Pancreas (tissue), 10 donors: ENCODE results near the gene VWA5B2. TPM values are rescaled to one million over a fixed set of nuclear protein-coding genes. Genes with fewer than 3 reads are reported as not detected.

ENCODE experiments used
- ATAC-seq, 4 donors: fragments of 200-7000 bp; cut with Tn5 transposase; one replicate each; pipeline versions ENCODE4 v1.8.0 to v1.9.1; 2020; ENCODE audit warnings: mild to moderate bottlenecking in 4 of 4, moderate library complexity in 4 of 4
- DNase-seq, 6 donors: peaks; one replicate each; pipeline ENCODE4 v3.0.0-alpha.2; 2020
- FAIRE-seq: peaks from 2 replicates; lab custom pipeline; 2012; peaks lifted over from hg19 to GRCh38; lab: Jason Lieb, UNC
- H3K27ac ChIP-seq, 4 donors: fragments of 200-600 bp; sonication (generic); 1 replicate in 3 of 4; 2 replicates in 1 of 4; pipeline versions ENCODE4 v1.5.0 to v1.8.0; 2020
- H3K27me3 ChIP-seq, 4 donors: fragments of 200-600 bp; one replicate each; pipeline ENCODE4 v1.8.0; 2021
- H3K36me3 ChIP-seq, 3 donors: fragments of 200-600 bp; sonication (generic) in 1 of 3; one replicate each; pipeline versions ENCODE4 v1.5.0 to v1.8.0; 2020 to 2021
- H3K4me1 ChIP-seq, 3 donors: fragments of 200-600 bp; one replicate each; pipeline ENCODE4 v1.8.0; 2021
- H3K4me3 ChIP-seq, 4 donors: fragments of 200-600 bp; sonication (generic) in 2 of 4; one replicate each; pipeline versions ENCODE4 v1.5.0 to v1.8.0; 2020 to 2021
- H3K9me3 ChIP-seq, 4 donors: fragments of 200-600 bp; one replicate each; pipeline ENCODE4 v1.8.0; 2021
- WGBS, 2 donors: extraction: QIAGEN DNeasy Blood & Tissue Kit; methylation state at CpG; one replicate each; pipeline ENCODE4 v1.1.7; 2013; 5-methylcytosine and 5-hydroxymethylcytosine counted together
- intact Hi-C, 3 donors: fragments of 100-400 bp; cut with DNase I; formaldehyde crosslinking; loops; one replicate each; pipeline versions ENCODE4 v1.11.1 to v1.14.2; 2022
- polyA plus RNA-seq, 2 donors: library from polyadenylated mRNA; stranded (reverse); fragments of 200-250 nt; gene quantifications; one replicate each; pipeline ENCODE4 v1.2.3, GENCODE V29; 2013
- total RNA-seq, 6 donors: library from RNA; stranded (reverse); fragmentation: NEBNext Ultra II Directional in 4 of 6; extraction: Animal tissue kit (Norgen Biotek cat#: 25700) in 4 of 6; gene quantifications; one replicate each; pipeline versions ENCODE4 v1.2.1 to v1.2.4, GENCODE V29; 2021 to 2023
- TF ChIP-seq, protein P1 (sequence below), 4 donors: fragments of 200-600 bp; sonication (generic) in 3 of 4; IDR thresholded peaks; one replicate each; pipeline versions ENCODE4 v1.5.0 to v1.8.0; 2021; ENCODE audit warnings: antibody characterized with exemption in 4 of 4
- donor health status: healthy with polysubstance abuse.
- donor health status: DM: no; HTN: no; CAD: no; lungs with moderate emphysema.
- donor health status: DM: no; HTN: no; CAD: no.
- donor health status: control.
- donor health status: control.
- donor health status: Bipolar disorder and iron deficiency.
- donor health status: DM: yes; HTN: yes; CAD: no.
- donor health status: DM: no; HTN: no; CAD: no.
- donor health status: DM: no; HTN: no; CAD: no.
- donor health status: DM: yes; HTN: yes; CAD: no.

Gene VWA5B2
- total and polyA plus RNA-seq, 8 donors: 1.2 to 105 (median 6.6) TPM

- H3K27me3 ChIP-seq: no peaks in the 10 kb centered on the region
- H3K36me3 ChIP-seq: peaks cover 0 to 24% (median 12%) of the 10 kb centered on the region in 3 donors
- no peaks in the 10 kb centered on the region for H3K9me3 ChIP-seq
- TF ChIP-seq, protein P1, sequence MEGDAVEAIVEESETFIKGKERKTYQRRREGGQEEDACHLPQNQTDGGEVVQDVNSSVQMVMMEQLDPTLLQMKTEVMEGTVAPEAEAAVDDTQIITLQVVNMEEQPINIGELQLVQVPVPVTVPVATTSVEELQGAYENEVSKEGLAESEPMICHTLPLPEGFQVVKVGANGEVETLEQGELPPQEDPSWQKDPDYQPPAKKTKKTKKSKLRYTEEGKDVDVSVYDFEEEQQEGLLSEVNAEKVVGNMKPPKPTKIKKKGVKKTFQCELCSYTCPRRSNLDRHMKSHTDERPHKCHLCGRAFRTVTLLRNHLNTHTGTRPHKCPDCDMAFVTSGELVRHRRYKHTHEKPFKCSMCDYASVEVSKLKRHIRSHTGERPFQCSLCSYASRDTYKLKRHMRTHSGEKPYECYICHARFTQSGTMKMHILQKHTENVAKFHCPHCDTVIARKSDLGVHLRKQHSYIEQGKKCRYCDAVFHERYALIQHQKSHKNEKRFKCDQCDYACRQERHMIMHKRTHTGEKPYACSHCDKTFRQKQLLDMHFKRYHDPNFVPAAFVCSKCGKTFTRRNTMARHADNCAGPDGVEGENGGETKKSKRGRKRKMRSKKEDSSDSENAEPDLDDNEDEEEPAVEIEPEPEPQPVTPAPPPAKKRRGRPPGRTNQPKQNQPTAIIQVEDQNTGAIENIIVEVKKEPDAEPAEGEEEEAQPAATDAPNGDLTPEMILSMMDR (IDR thresholded peaks at IDR 0.05): no peak
- 28 to 34% methylated on average over 17 of the region's 17 CpGs for whole genome bisulfite sequencing, 2 donors
- no peak for FAIRE-seq
- no peak for DNase-seq
- peaks cover 0 to 8% (median 0%) of the 10 kb centered on the region in 3 donors for H3K4me1 ChIP-seq
- peak overlapping the region in 1 of 4 donors; percentile 26 for H3K27ac ChIP-seq
- peak overlapping the region in 2 of 4 donors; percentile 37 to 40 for H3K4me3 ChIP-seq
- no peak for ATAC-seq
- intact Hi-C loops: loop anchor here in 1 of 3 donors (10.0 kb wide), 2 partner anchors 46 to 346 kb away; no protein-coding TSS in a partner anchor
Measured at GRCh38 chr3:184241141-184241446, 11.7 kb downstream of the VWA5B2 start.

- Histone ChIP-seq H3K9me3 (no peaks in the 10 kb centered on the region), H3K4me1 (peaks cover 0 to 8% (median 0%) of the 10 kb centered on the region in 3 donors), H3K36me3 (peaks cover 0 to 24% (median 12%) of the 10 kb centered on the region in 3 donors), H3K27me3 (no peaks in the 10 kb centered on the region), H3K27ac (peak overlapping the region in 1 of 4 donors; percentile 26), H3K4me3 (peak overlapping the region in 3 of 4 donors; percentile 10 to 40 (median 37))
- intact Hi-C loops: loop anchor here in 1 of 3 donors (10.0 kb wide), 2 partner anchors 47 to 347 kb away; no protein-coding TSS in a partner anchor
- WGBS, 2 donors: 5 to 9% methylated on average over 44 to 46 of the region's 46 CpGs
- TF ChIP-seq, protein P1 (IDR thresholded peaks at IDR 0.05): peak; percentile 53 to 61 (median 59)
- FAIRE-seq: no peak
- peak; percentile 80 to 95 (median 86) for DNase-seq
- ATAC-seq: peak; percentile 89 to 97 (median 95)
Measured at GRCh38 chr3:184241447-184242296, 12.3 kb downstream of the VWA5B2 start.

DNA sequence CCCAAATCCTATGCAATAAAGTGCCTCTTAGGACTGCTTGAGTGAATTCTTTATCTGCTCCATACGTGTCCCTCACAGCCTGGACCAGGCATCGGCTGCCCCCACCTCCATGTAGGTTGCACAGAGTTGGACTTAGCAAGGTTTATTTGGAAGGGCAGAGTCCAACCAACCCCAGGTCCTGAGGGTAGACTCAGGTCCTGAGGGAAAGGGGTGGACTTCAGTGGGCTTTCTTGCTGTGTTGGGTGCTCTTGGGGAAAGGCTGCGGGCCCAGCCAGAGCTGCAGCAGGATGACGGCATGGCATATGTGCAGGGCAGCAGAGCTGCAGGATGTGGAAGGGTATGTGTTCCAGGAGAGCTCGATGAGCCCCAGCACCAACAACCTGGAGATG, 12.9 kb downstream of the VWA5B2 start:
- Histone ChIP-seq H3K4me3 (no peak overlapping the region), H3K4me1 (peaks cover 0 to 9% (median 0%) of the 10 kb centered on the region in 3 donors), H3K27ac (no peak overlapping the region), H3K36me3 (peaks cover 0 to 24% (median 12%) of the 10 kb centered on the region in 3 donors), H3K27me3 (no peaks in the 10 kb centered on the region), H3K9me3 (no peaks in the 10 kb centered on the region)
- DNase-seq (no peak), ATAC-seq (no peak), FAIRE-seq (no peak)
- 70 to 73% methylated on average over 5 of the region's 5 CpGs for WGBS, 2 donors
- TF ChIP-seq, protein P1 (IDR thresholded peaks at IDR 0.05): no peak
- intact Hi-C loops: loop anchor here in 1 of 3 donors (10.0 kb wide), 2 partner anchors 47 to 347 kb away; no protein-coding TSS in a partner anchor

GRCh38 chr3:184248454-184249411, 19.3 kb downstream of the VWA5B2 start, which contains the start of gene ALG3:
Gene ALG3, minus strand, starts transcription at chr3:184248962. Its CDS starts 22 bp downstream, at chr3:184248940.
- FAIRE-seq (no peak), ATAC-seq (peak; percentile 83 to 90 (median 84)), DNase-seq (peak; percentile 78 to 94 (median 86))
- intact Hi-C loops: loop anchor here in 1 of 3 donors (5.0 to 10.0 kb wide), 3 partner anchors 54 to 354 kb away; no protein-coding TSS in a partner anchor
- peak within 1 kb of the TSS; percentile 61 to 84 (median 78) for H3K27ac ChIP-seq
- no peaks in the 10 kb centered on the region for H3K27me3 ChIP-seq
- WGBS, 2 donors: 0% methylated on average over 49 of the region's 49 CpGs
- H3K4me1 ChIP-seq: peaks cover 3 to 14% (median 4%) of the 10 kb centered on the region in 3 donors
- peak within 1 kb of the TSS; percentile 61 to 91 (median 76) for H3K4me3 ChIP-seq
- peaks cover 0 to 15% (median 0%) of the 10 kb centered on the region in 3 donors for H3K36me3 ChIP-seq
- H3K9me3 ChIP-seq: no peaks in the 10 kb centered on the region
- TF ChIP-seq, protein P1 (IDR thresholded peaks at IDR 0.05): no peak
